ENCODE measurements around the gene DLX1. TPM values are rescaled to one million over a fixed set of nuclear protein-coding genes. Genes with fewer than 3 reads are reported as not detected.

Gene DLX1
- total RNA-seq, 1 experiment from 2014 or later, result 2.0 TPM

DNA sequence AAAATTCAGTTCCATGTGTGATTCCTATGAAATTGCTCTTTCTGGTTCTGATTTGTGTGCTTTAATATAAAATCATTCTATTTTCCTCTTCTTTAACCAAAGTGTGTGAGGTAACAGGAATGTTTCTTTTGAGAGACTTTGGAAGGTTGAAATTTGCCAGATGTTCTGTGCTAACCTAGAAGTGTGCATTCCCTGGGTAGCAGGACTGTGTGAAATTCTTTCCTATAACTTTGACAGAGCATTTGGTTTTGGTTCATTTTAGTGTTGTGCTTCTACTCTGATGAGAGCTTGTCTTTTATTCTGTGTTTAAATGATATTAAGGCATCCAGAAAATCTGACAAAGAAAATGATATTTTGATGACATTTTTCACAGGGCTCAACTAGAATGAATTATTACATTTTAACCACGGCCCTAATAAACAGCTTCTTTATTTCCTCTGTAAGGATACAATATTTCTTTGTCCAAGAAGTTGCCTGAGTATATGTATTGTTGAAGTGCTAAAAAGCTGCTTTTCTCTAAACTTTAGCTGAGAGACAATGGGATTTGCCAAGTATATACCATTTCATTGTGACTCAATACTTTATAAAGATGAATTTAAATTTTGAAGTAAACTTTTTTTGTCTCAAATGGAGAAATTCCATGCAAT lies 34.7 kb upstream of the DLX1 start:
- POLR2A ChIA-PET, result no interaction called here

More for the DNA sequence above, 34.7 kb upstream of the DLX1 start:
- intact Hi-C loops (cut with micrococcal nuclease), result no loop called here
- Histone ChIP-seq H3K79me2 (ENCODE audit: insufficient read depth, low read length) (no peaks in the 10 kb centered on the region), H3K9me3 (ENCODE audit: control insufficient read depth in 1 of 2, insufficient read depth in 1 of 2, low read depth in 1 of 2, low read length in 2 of 2) (no peaks in the 10 kb centered on the region), H3K27ac (ENCODE audit: low read depth, low read length) (no peak overlapping the region), H2AFZ (ENCODE audit: low read depth, low read length, poor library complexity, severe bottlenecking) (no peak overlapping the region), H3K4me1 (ENCODE audit: control insufficient read depth in 1 of 2, insufficient read depth in 2 of 2, low read length in 2 of 2) (no peaks in the 10 kb centered on the region), H3K4me3 (replicated peaks in 1 of 2; ENCODE audit: low read depth in 1 of 2, low read length in 2 of 2) (no peak overlapping the region), H3K4me2 (ENCODE audit: low read length) (no peak overlapping the region), H3K36me3 (ENCODE audit: control insufficient read depth in 1 of 2, insufficient read depth in 2 of 2, low read length in 2 of 2) (no peaks in the 10 kb centered on the region), H3K9me2 (ENCODE audit: insufficient read depth) (no peaks in the 10 kb centered on the region), H4K20me1 (ENCODE audit: insufficient read depth) (no peaks in the 10 kb centered on the region), H3K27me3 (ENCODE audit: insufficient read depth, low read length) (no peaks in the 10 kb centered on the region), H3K9ac (ENCODE audit: low read length) (no peak overlapping the region)
- TF ChIP-seq ZNF274 (IDR thresholded peaks at IDR 0.05; ENCODE audit: low read depth, low read length), result no peak
- TF ChIP-seq, protein P1, sequence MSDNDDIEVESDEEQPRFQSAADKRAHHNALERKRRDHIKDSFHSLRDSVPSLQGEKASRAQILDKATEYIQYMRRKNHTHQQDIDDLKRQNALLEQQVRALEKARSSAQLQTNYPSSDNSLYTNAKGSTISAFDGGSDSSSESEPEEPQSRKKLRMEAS (IDR thresholded peaks at IDR 0.05), result no peak
- TF ChIP-seq CTCF (IDR thresholded peaks at IDR 0.05 in 2 of 3, conservative IDR thresholded peaks at IDR 0.05 in 1 of 3; ENCODE audit: borderline replicate concordance in 1 of 3, insufficient read depth in 1 of 3, low read depth in 2 of 3, low read length in 2 of 3), result no peak
- TF ChIP-seq ZFX (IDR thresholded peaks at IDR 0.05), result no peak
- TF ChIP-seq POLR2A (IDR thresholded peaks at IDR 0.05; ENCODE audit: borderline replicate concordance, extremely low read depth, insufficient read depth, insufficient read length), result no peak
- no peak for TF ChIP-seq POLR2AphosphoS5 (IDR thresholded peaks at IDR 0.05; ENCODE audit: low read depth, low read length)
- no peak for TF ChIP-seq EGR1 (IDR thresholded peaks at IDR 0.05; ENCODE audit: low read depth)
- no peak for TF ChIP-seq TCF7L2 (IDR thresholded peaks at IDR 0.05; ENCODE audit: borderline replicate concordance, extremely low read depth, insufficient read depth, insufficient read length)
- TF ChIP-seq YY1 (IDR thresholded peaks at IDR 0.05; ENCODE audit: extremely low read depth, insufficient replicate concordance, low read depth, low read length), result no peak
- no peak for TF ChIP-seq EZH2 (IDR thresholded peaks at IDR 0.05)
- no peak for TF ChIP-seq ELF1 (IDR thresholded peaks at IDR 0.05; ENCODE audit: borderline replicate concordance, low read depth)
- no peak for TF ChIP-seq FOSL1 (IDR thresholded peaks at IDR 0.05; ENCODE audit: low read depth)
- no peak for TF ChIP-seq REST (IDR thresholded peaks at IDR 0.05; ENCODE audit: low read depth)
- no peak for TF ChIP-seq SRF (IDR thresholded peaks at IDR 0.05; ENCODE audit: low read depth)
- TF ChIP-seq SP1 (IDR thresholded peaks at IDR 0.05; ENCODE audit: low read depth), result no peak
- no peak for TF ChIP-seq EZH2phosphoT487 (IDR thresholded peaks at IDR 0.05; ENCODE audit: borderline replicate concordance)
- TF ChIP-seq CBX3 (IDR thresholded peaks at IDR 0.05; ENCODE audit: low read depth), result no peak
- TF ChIP-seq CEBPB (IDR thresholded peaks at IDR 0.05; ENCODE audit: low read depth), result no peak
- TF ChIP-seq RAD21 (IDR thresholded peaks at IDR 0.05; ENCODE audit: low read depth), result no peak
- ATAC-seq, result no peak
- no peak for DNase-seq (ENCODE audit: low read depth, low spot score)
- CTCF ChIA-PET, result interaction anchor here (1.1 kb wide), 1 partner anchor 76 kb away, joined by 3 read pairs; no protein-coding TSS in a partner anchor
- BruUV-seq (replicated peaks), result no TSS peak
- RAD21 ChIA-PET (ENCODE audit: low non-redundant PET in 1 of 2, low total read pairs in 2 of 2, uncharacterized antibody in 2 of 2, unreplicated experiment in 2 of 2), result no interaction called here
